Pancreas (tissue), 10 donors: ENCODE data around the gene SLC36A4. TPM values are rescaled to one million over a fixed set of nuclear protein-coding genes. Genes with fewer than 3 reads are reported as not detected.
A peak's percentile ranks its signal among the peaks of the same experiment; 100 is the strongest.

Source experiments
- ATAC-seq, 4 donors: fragments of 200-7000 bp; cut with Tn5 transposase; one replicate each; pipeline versions ENCODE4 v1.8.0 to v1.9.1; 2020; ENCODE audit warnings: mild to moderate bottlenecking in 4 of 4, moderate library complexity in 4 of 4
- DNase-seq, 6 donors: peaks; one replicate each; pipeline ENCODE4 v3.0.0-alpha.2; 2020
- FAIRE-seq: peaks from 2 replicates; lab custom pipeline; 2012; peaks lifted over from hg19 to GRCh38; lab: Jason Lieb, UNC
- H3K27ac ChIP-seq, 4 donors: fragments of 200-600 bp; sonication (generic); 1 replicate in 3 of 4; 2 replicates in 1 of 4; pipeline versions ENCODE4 v1.5.0 to v1.8.0; 2020
- H3K27me3 ChIP-seq, 4 donors: fragments of 200-600 bp; one replicate each; pipeline ENCODE4 v1.8.0; 2021
- H3K36me3 ChIP-seq, 3 donors: fragments of 200-600 bp; sonication (generic) in 1 of 3; one replicate each; pipeline versions ENCODE4 v1.5.0 to v1.8.0; 2020 to 2021
- H3K4me1 ChIP-seq, 3 donors: fragments of 200-600 bp; one replicate each; pipeline ENCODE4 v1.8.0; 2021
- H3K4me3 ChIP-seq, 4 donors: fragments of 200-600 bp; sonication (generic) in 2 of 4; one replicate each; pipeline versions ENCODE4 v1.5.0 to v1.8.0; 2020 to 2021
- H3K9me3 ChIP-seq, 4 donors: fragments of 200-600 bp; one replicate each; pipeline ENCODE4 v1.8.0; 2021
- CTCF ChIP-seq, 4 donors: fragments of 200-600 bp; sonication (generic) in 3 of 4; IDR thresholded peaks; one replicate each; pipeline versions ENCODE4 v1.5.0 to v1.8.0; 2021; ENCODE audit warnings: antibody characterized with exemption in 4 of 4
- WGBS, 2 donors: extraction: QIAGEN DNeasy Blood & Tissue Kit; methylation state at CpG; one replicate each; pipeline ENCODE4 v1.1.7; 2013; 5-methylcytosine and 5-hydroxymethylcytosine counted together
- intact Hi-C, 3 donors: fragments of 100-400 bp; cut with DNase I; formaldehyde crosslinking; loops; one replicate each; pipeline versions ENCODE4 v1.11.1 to v1.14.2; 2022
- polyA plus RNA-seq, 2 donors: library from polyadenylated mRNA; stranded (reverse); fragments of 200-250 nt; gene quantifications; one replicate each; pipeline ENCODE4 v1.2.3, GENCODE V29; 2013
- total RNA-seq, 6 donors: library from RNA; stranded (reverse); fragmentation: NEBNext Ultra II Directional in 4 of 6; extraction: Animal tissue kit (Norgen Biotek cat#: 25700) in 4 of 6; gene quantifications; one replicate each; pipeline versions ENCODE4 v1.2.1 to v1.2.4, GENCODE V29; 2021 to 2023
- donor health status: healthy with polysubstance abuse.
- donor health status: DM: no; HTN: no; CAD: no; lungs with moderate emphysema.
- donor health status: DM: no; HTN: no; CAD: no.
- donor health status: control.
- donor health status: control.
- donor health status: Bipolar disorder and iron deficiency.
- donor health status: DM: yes; HTN: yes; CAD: no.
- donor health status: DM: no; HTN: no; CAD: no.
- donor health status: DM: no; HTN: no; CAD: no.
- donor health status: DM: yes; HTN: yes; CAD: no.

The SLC36A4 gene
- total and polyA plus RNA-seq, 8 donors: 1.8 to 10.0 (median 5.1) TPM

- peak; percentile 57 to 90 (median 81) for ATAC-seq
- 25 to 29% methylated on average over 10 of the region's 10 CpGs for WGBS, 2 donors
- no peak overlapping the region for H3K27ac ChIP-seq
These were observed 39.2 kb upstream of the SLC36A4 start for GRCh38 chr11:93236741-93237675.

GRCh38 chr11:93234602-93235207 is 36.9 kb upstream of the SLC36A4 start:
- H3K27ac ChIP-seq: no peak overlapping the region
- no peaks in the 10 kb centered on the region for H3K36me3 ChIP-seq
- no peaks in the 10 kb centered on the region for H3K27me3 ChIP-seq
- FAIRE-seq (no peak), ATAC-seq (peak; percentile 94 to 99 (median 98)), DNase-seq (peak; percentile 70 to 87 (median 78))
- no peak overlapping the region for H3K4me3 ChIP-seq
- WGBS, 2 donors: 25 to 26% methylated on average over 4 of the region's 4 CpGs
- no peaks in the 10 kb centered on the region for H3K9me3 ChIP-seq
- TF ChIP-seq CTCF (IDR thresholded peaks at IDR 0.05): peak; percentile 69 to 90 (median 86)
- intact Hi-C loops: loop anchor here (5.0 to 10.0 kb wide), 3 partner anchors 310 to 420 kb away; partner anchors contain the start of gene SMCO4 (in 3 of the 3)
- peaks cover 0 to 5% (median 0%) of the 10 kb centered on the region in 3 donors for H3K4me1 ChIP-seq

More at GRCh38 chr11:93236741-93237675, 39.2 kb upstream of the SLC36A4 start:
- H3K27me3 ChIP-seq: no peaks in the 10 kb centered on the region
- H3K9me3 ChIP-seq: no peaks in the 10 kb centered on the region
- H3K4me3 ChIP-seq: no peak overlapping the region
- FAIRE-seq: peak; percentile 9
- intact Hi-C loops: loop anchor here (5.0 to 10.0 kb wide), 3 partner anchors 308 to 418 kb away; partner anchors contain the start of gene SMCO4 (in 3 of the 3)
- peak in 3 of 4 donors; percentile 15 to 31 (median 22) for TF ChIP-seq CTCF (IDR thresholded peaks at IDR 0.05)
- peak in 3 of 6 donors; percentile 20 to 41 (median 32) for DNase-seq
- no peaks in the 10 kb centered on the region for H3K36me3 ChIP-seq
- H3K4me1 ChIP-seq: peaks cover 0 to 5% (median 0%) of the 10 kb centered on the region in 3 donors

GRCh38 chr11:93229876-93230275 is 32.1 kb upstream of the SLC36A4 start:
- Histone ChIP-seq H3K27me3 (no peaks in the 10 kb centered on the region), H3K9me3 (no peaks in the 10 kb centered on the region), H3K27ac (peak overlapping the region in 2 of 4 donors; percentile 52 to 70), H3K4me3 (no peak overlapping the region), H3K36me3 (no peaks in the 10 kb centered on the region), H3K4me1 (peaks cover 0 to 14% (median 12%) of the 10 kb centered on the region in 3 donors)
- FAIRE-seq (no peak), DNase-seq (no peak), ATAC-seq (no peak)
- WGBS, 2 donors: 95 to 98% methylated on average over 1 of the region's 1 CpG
- TF ChIP-seq CTCF (IDR thresholded peaks at IDR 0.05): no peak
- intact Hi-C loops: loop anchor here (10.0 kb wide), 3 partner anchors 285 to 425 kb away; partner anchors contain the start of gene SMCO4 (in 3 of the 3)

- peaks cover 0 to 14% (median 12%) of the 10 kb centered on the region in 3 donors for H3K4me1 ChIP-seq
- no peak overlapping the region for H3K4me3 ChIP-seq
- H3K9me3 ChIP-seq: no peaks in the 10 kb centered on the region
- DNase-seq: no peak
- peak in 1 of 4 donors; percentile 16 for TF ChIP-seq CTCF (IDR thresholded peaks at IDR 0.05)
- H3K27me3 ChIP-seq: no peaks in the 10 kb centered on the region
- intact Hi-C loops: loop anchor here in 1 of 3 donors (10.0 kb wide), 1 partner anchor 281 kb away; no protein-coding TSS in a partner anchor
- H3K36me3 ChIP-seq: no peaks in the 10 kb centered on the region
- peak in 2 of 4 donors; percentile 21 to 36 for ATAC-seq
- 3 to 11% methylated on average over 2 of the region's 2 CpGs for WGBS, 2 donors
- no peak for FAIRE-seq
- no peak overlapping the region for H3K27ac ChIP-seq
These were observed 27.9 kb upstream of the SLC36A4 start for GRCh38 chr11:93225662-93226061.
